IMR-90 (cell line): Measurements from ENCODE around the gene DIPK1B. TPM values are rescaled to one million over a fixed set of nuclear protein-coding genes. Genes with fewer than 3 reads are reported as not detected.

Experiments
- ATAC-seq: fragments of 200-7000 bp; cut with Tn5 transposase; 2 replicates; pipeline ENCODE4 v1.9.1; 2020; ENCODE audit warnings: low read depth, mild to moderate bottlenecking, moderate library complexity
- BruUV-seq: library from RNA; stranded (reverse); fragments of 400-500 nt; replicated peaks from 2 replicates; lab custom pipeline; 2021; lab: Mats Ljungman, UMichigan
- CTCF ChIA-PET: fragments of 300-600 bp; formaldehyde crosslinking; extraction: SDS; loops from one replicate; lab custom pipeline; 2021; ENCODE audit warnings: antibody characterized with exemption; lab: Yijun Ruan, JAX
- POLR2A ChIA-PET: fragments of 300-600 bp; sonication (Branson Sonifier 250); formaldehyde crosslinking; loops from one replicate; lab custom pipeline; 2022; ENCODE audit warnings: antibody characterized with exemption; ENCODE audit not compliant: unreplicated experiment; lab: Charles Lee
- DNase-seq: peaks from one replicate; pipeline ENCODE4 v3.0.0; 2013
- H2AFZ ChIP-seq: replicated peaks from 2 replicates; pipeline ENCODE3; 2013; ENCODE audit warnings: low read length, mild to moderate bottlenecking; ENCODE audit not compliant: poor library complexity
- H2AK5ac ChIP-seq: 2 replicates; pipeline ENCODE4 v1.6.1; 2013; ENCODE audit warnings: low read depth, low read length, inconsistent platforms
- H2AK9ac ChIP-seq: replicated peaks from 2 replicates; pipeline ENCODE3; 2013; ENCODE audit warnings: mild to moderate bottlenecking, low read depth, low read length, moderate library complexity; ENCODE audit not compliant: poor library complexity
- H2BK120ac ChIP-seq: 2 replicates; pipeline ENCODE4 v1.6.1; 2013; ENCODE audit warnings: low read depth, low read length, inconsistent platforms
- H2BK15ac ChIP-seq: 3 replicates; pipeline ENCODE4 v1.6.1; 2013; ENCODE audit warnings: low read depth, low read length, inconsistent platforms
- H2BK20ac ChIP-seq: 2 replicates; pipeline ENCODE4 v1.6.1; 2013; ENCODE audit warnings: low read depth, mild to moderate bottlenecking, inconsistent platforms, low read length, moderate library complexity
- H2BK5ac ChIP-seq: 2 replicates; pipeline ENCODE4 v1.6.1; 2013; ENCODE audit warnings: mild to moderate bottlenecking, low read depth, low read length, inconsistent platforms; ENCODE audit not compliant: poor library complexity, severe bottlenecking
- H3K14ac ChIP-seq: replicated peaks from 2 replicates; pipeline ENCODE4 v1.6.1; 2013; ENCODE audit warnings: low read depth, low read length, inconsistent platforms
- H3K18ac ChIP-seq: 2 replicates; pipeline ENCODE4 v1.6.1; 2013; ENCODE audit warnings: low read depth, low read length, control low read depth
- H3K23ac ChIP-seq: 2 replicates; pipeline ENCODE4 v1.6.1; 2013; ENCODE audit warnings: low read depth, low read length, inconsistent platforms
- H3K27ac ChIP-seq: 2 replicates; pipeline ENCODE4 v1.5.1; 2013; ENCODE audit warnings: mild to moderate bottlenecking, control low read depth, low read length; ENCODE audit not compliant: insufficient read depth
- H3K27me3 ChIP-seq: 2 replicates; pipeline ENCODE4 v1.6.1; 2013; ENCODE audit warnings: low read length; ENCODE audit not compliant: control insufficient read depth, insufficient read depth
- H3K36me3 ChIP-seq: 2 replicates; pipeline ENCODE4 v1.6.1; 2013; ENCODE audit warnings: low read length, mixed read lengths; ENCODE audit not compliant: control insufficient read depth, insufficient read depth
- H3K4ac ChIP-seq: 2 replicates; pipeline ENCODE4 v1.6.1; 2013; ENCODE audit warnings: low read depth, low read length, inconsistent platforms
- H3K4me1 ChIP-seq: 2 replicates; pipeline ENCODE4 v1.6.1; 2013; ENCODE audit warnings: low read length, mixed read lengths; ENCODE audit not compliant: control insufficient read depth, insufficient read depth
- H3K4me2 ChIP-seq: 2 replicates; pipeline ENCODE4 v1.6.1; 2013; ENCODE audit warnings: low read depth, mild to moderate bottlenecking, control low read depth, low read length, moderate library complexity
- H3K4me3 ChIP-seq: 2 replicates; pipeline ENCODE4 v1.5.1; 2013; ENCODE audit warnings: low read depth, mild to moderate bottlenecking, control low read depth, low read length, moderate library complexity; ENCODE audit not compliant: insufficient read depth
- H3K56ac ChIP-seq: 2 replicates; pipeline ENCODE4 v1.6.1; 2013; ENCODE audit warnings: low read length, inconsistent platforms; ENCODE audit not compliant: insufficient read depth; ENCODE audit errors: extremely low read depth
- H3K79me1 ChIP-seq, 2 experiments: 2 replicates each; pipeline ENCODE4 v1.6.1; 2013; ENCODE audit warnings: low read length in 2 of 2, inconsistent platforms in 1 of 2, low read depth in 1 of 2
- H3K9ac ChIP-seq: 2 replicates; pipeline ENCODE4 v1.6.1; 2013; ENCODE audit warnings: low read depth, low read length, control low read depth
- H3K9me1 ChIP-seq: 2 replicates; pipeline ENCODE4 v1.6.1; 2013; ENCODE audit warnings: low read length, inconsistent platforms; ENCODE audit not compliant: insufficient read depth
- H3K9me3 ChIP-seq: 2 replicates; pipeline ENCODE4 v1.6.1; 2013; ENCODE audit warnings: low read length; ENCODE audit not compliant: control insufficient read depth, insufficient read depth
- H4K20me1 ChIP-seq: 2 replicates; pipeline ENCODE4 v1.6.1; 2013; ENCODE audit warnings: low read length, inconsistent platforms; ENCODE audit not compliant: insufficient read depth
- H4K5ac ChIP-seq: 2 replicates; pipeline ENCODE4 v1.6.1; 2013; ENCODE audit warnings: mild to moderate bottlenecking, low read depth, low read length, control low read depth
- H4K8ac ChIP-seq, 2 experiments: 2 replicates each; pipeline ENCODE4 v1.6.1; 2013; ENCODE audit warnings: low read depth in 2 of 2, low read length in 2 of 2, control low read depth in 1 of 2, inconsistent platforms in 1 of 2
- H4K91ac ChIP-seq: 2 replicates; pipeline ENCODE4 v1.6.1; 2013; ENCODE audit warnings: low read depth, low read length, inconsistent platforms; ENCODE audit not compliant: insufficient read depth
- BHLHE40 ChIP-seq: fragments of 150-350 bp; IDR thresholded peaks from 2 replicates; pipeline ENCODE4 v1.6.1; 2016; ENCODE audit warnings: mild to moderate bottlenecking, low read depth, low read length
- CHD1 ChIP-seq: IDR thresholded peaks from 2 replicates; pipeline ENCODE4 v1.6.1; 2012; ENCODE audit warnings: low read depth, low read length, improper control_type of control experiment
- MAZ ChIP-seq: IDR thresholded peaks from 2 replicates; pipeline ENCODE4 v1.6.1; 2012; ENCODE audit warnings: low read depth, mild to moderate bottlenecking, low read length, improper control_type of control experiment, moderate library complexity, borderline replicate concordance
- MXI1 ChIP-seq: IDR thresholded peaks from 2 replicates; pipeline ENCODE4 v1.6.1; 2012; ENCODE audit warnings: low read depth, mild to moderate bottlenecking, low read length, moderate library complexity, borderline replicate concordance
- NFE2L2 ChIP-seq: fragments of 150-350 bp; IDR thresholded peaks from 2 replicates; pipeline ENCODE4 v1.6.1; 2016; ENCODE audit warnings: low read depth, mild to moderate bottlenecking, low read length
- POLR2A ChIP-seq: IDR thresholded peaks from 2 replicates; pipeline ENCODE4 v1.6.1; 2012; ENCODE audit warnings: mild to moderate bottlenecking, low read depth, low read length
- RFX5 ChIP-seq: IDR thresholded peaks from 2 replicates; pipeline ENCODE4 v1.8.0; 2012; ENCODE audit warnings: low read depth, mild to moderate bottlenecking, low read length, moderate library complexity
- WGBS, 2 experiments: methylation state at CpG; one replicate each; pipeline versions ENCODE4 v1.1.5 to v1.1.7; 2013; ENCODE audit warnings: missing lambda C conversion rate in 2 of 2; ENCODE audit not compliant: insufficient read length in 1 of 2; ENCODE audit errors: extremely low coverage in 2 of 2; 5-methylcytosine and 5-hydroxymethylcytosine counted together
- dilution Hi-C: fragments of 300-500 bp; cut with HindIII; formaldehyde crosslinking; loops from one replicate; pipeline ENCODE4 v1.14.3; 2018; ENCODE audit warnings: low sequenced_read_pairs; ENCODE audit not compliant: unreplicated experiment
- in situ Hi-C: fragments of 300-500 bp; cut with MboI; formaldehyde crosslinking; loops from 3 replicates; pipeline ENCODE4 v1.14.3; 2019; ENCODE audit warnings: low sequenced_read_pairs, inconsistent platforms, mixed read lengths
- intact Hi-C: fragments of 100-400 bp; cut with micrococcal nuclease; formaldehyde crosslinking; loops from 2 replicates; pipeline ENCODE4 v1.10.0; 2022
- polyA plus RNA-seq, 3 experiments: library from polyadenylated mRNA; depleted of rRNA; stranded (reverse); fragments of >200 nt; gene quantifications; 2 replicates each; pipeline ENCODE4 v1.2.3, GENCODE V29; 2012; ENCODE audit warnings: low replicate concordance in 1 of 3
- total RNA-seq: library from RNA; depleted of rRNA; stranded (reverse); fragments of >200 nt; gene quantifications from 2 replicates; pipeline ENCODE4 v1.2.3, GENCODE V29; 2012
- TF ChIP-seq, protein P1 (sequence below): fragments of 150-350 bp; IDR thresholded peaks from 2 replicates; pipeline ENCODE4 v1.6.1; 2017; ENCODE audit warnings: mild to moderate bottlenecking, antibody characterized with exemption, low read length, low read depth
- TF ChIP-seq, protein P2 (sequence below): conservative IDR thresholded peaks from 2 replicates; pipeline ENCODE4 v1.5.1; 2012; ENCODE audit warnings: mild to moderate bottlenecking, low read depth, low read length, improper control_type of control experiment
- TF ChIP-seq, protein P3 (sequence below): fragments of 150-350 bp; IDR thresholded peaks from 2 replicates; pipeline ENCODE4 v1.6.1; 2016; ENCODE audit warnings: low read depth, mild to moderate bottlenecking, low read length, moderate library complexity, borderline replicate concordance

Gene DIPK1B
- total and polyA plus RNA-seq, 2 of the 4 experiments (the other 2 are of a cell fraction) = 3.4 to 7.1 TPM

DNA sequence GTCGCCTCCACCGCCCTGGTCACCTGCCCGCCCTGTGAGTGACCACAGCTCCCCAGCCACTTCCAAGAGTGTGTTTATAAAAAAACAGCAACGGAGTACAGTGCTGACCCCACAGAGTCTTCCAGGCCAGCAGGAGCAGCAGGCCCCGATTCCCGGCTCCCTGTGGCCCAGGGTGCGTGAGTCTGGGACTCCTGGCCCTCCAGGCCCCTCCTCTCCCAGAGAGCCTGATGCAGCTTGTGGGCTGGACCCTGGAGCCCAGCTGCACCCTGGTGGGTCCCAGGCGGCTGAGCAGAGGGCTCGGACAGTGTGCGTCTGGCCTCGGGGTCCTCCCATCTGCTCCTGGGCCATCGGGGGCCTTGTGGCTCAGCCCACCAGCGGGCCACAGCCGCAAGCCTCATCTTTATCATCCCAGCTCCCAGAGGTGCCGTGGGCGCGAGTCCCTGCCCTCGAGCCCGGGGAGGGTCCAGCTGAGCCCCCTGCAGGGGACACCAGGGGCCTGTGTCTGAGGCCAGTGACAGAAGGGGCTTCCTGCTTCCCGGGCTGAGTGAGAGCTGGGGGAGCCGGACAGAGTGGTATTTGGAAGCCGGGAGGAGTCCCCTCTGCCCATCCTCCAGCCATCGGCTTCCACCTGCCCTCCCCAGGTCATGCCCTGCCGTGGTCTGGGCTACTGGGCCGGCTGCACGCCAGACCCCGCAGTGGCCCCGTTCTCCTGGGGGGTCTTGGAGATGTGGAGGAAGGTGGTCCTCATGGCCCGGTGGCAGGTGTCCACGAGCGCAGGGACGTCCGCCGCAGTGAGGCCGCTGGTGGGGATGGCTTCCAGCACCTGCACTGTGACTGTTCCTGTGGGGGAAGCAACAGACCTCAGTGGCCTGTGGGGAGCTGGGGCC lies 39.0 kb upstream of the DIPK1B start (continued):
- no peak for TF ChIP-seq RFX5

DNA sequence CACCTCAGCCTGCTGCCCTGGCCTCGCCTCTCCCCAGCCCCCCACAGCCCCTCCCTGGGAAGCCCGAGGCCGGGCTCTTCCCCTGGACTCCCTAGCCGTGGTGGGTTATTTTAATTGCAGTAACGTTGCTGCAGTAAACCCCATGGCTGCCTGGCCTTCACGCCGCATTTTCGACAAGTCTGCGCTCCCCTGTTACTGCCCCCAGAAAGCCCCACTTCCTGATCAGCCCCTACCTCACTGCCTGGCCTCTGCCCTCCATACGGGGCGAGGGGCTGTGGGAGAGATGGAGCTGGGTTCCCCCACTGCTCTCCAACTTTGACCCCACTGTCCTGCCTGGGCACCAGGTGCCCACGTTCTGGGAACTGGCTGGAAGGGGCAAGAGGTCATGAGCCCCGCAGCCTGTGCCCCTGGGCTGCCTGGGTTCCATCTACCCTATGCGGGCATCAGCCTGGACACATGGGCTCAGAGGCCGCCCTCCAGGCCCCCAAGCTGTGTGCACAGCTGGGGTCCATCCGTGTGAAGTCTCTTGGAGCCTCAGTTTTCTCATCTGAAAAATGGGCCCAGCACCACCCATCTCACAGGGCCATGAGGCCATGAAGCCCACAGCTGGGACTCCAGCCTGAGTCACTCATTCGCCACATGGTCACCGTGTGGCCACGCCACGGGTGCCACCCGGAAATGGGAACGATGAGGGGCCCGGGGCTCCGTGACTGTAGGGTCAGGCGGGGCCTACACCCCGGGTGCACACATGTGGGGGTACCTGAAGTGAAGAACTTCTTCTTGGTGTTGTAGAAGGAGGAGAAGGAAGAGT lies 38.2 kb upstream of the DIPK1B start:
- ChIA-PET CTCF (no interaction called here), POLR2A (no interaction called here)
- Histone ChIP-seq H3K36me3 (peaks cover 18% of the 10 kb centered on the region; the same call in 1 of the 2 replicates), H4K91ac (no peak overlapping the region), H3K4ac (no peak overlapping the region), H3K27ac (no peak overlapping the region), H3K27me3 (no peaks in the 10 kb centered on the region), H3K79me1 (0 out of 4 replicates have a peak, but pooled peaks cover 0 to 6% of the 10 kb centered on the region in 2 experiments), H2BK15ac (no peak overlapping the region), H2BK5ac (no peak overlapping the region), H3K4me3 (no peak overlapping the region), H2AFZ (peak overlapping the region; percentile 3), H4K8ac (no peak overlapping the region), H3K4me2 (no peak overlapping the region), H3K9me1 (no peaks in the 10 kb centered on the region), H3K56ac (no peak overlapping the region), H2BK120ac (no peak overlapping the region), H3K23ac (no peak overlapping the region), H2BK20ac (no peak overlapping the region), H3K4me1 (no peaks in the 10 kb centered on the region), H3K18ac (no peak overlapping the region), H3K14ac (no peak overlapping the region), H2AK9ac (no peak overlapping the region), H3K9me3 (no peaks in the 10 kb centered on the region), H2AK5ac (no peak overlapping the region), H4K20me1 (no peaks in the 10 kb centered on the region; the same call in none of the 2 replicates), H3K9ac (no peak overlapping the region), H4K5ac (no peak overlapping the region)
- dilution Hi-C loops (no loop called here), in situ Hi-C loops (no loop called here), intact Hi-C loops (no loop called here)
- no TSS peak for BruUV-seq
- DNase-seq (no peak), ATAC-seq (no peak)
- WGBS, 2 experiments = 94% methylated on average over 9 of the region's 26 CpGs; no CpG with 5 or more reads in 1 of the 2 experiments
- TF ChIP-seq CHD1 = no peak
- no peak for TF ChIP-seq POLR2A
- no peak for TF ChIP-seq MAZ
- TF ChIP-seq, protein P1, sequence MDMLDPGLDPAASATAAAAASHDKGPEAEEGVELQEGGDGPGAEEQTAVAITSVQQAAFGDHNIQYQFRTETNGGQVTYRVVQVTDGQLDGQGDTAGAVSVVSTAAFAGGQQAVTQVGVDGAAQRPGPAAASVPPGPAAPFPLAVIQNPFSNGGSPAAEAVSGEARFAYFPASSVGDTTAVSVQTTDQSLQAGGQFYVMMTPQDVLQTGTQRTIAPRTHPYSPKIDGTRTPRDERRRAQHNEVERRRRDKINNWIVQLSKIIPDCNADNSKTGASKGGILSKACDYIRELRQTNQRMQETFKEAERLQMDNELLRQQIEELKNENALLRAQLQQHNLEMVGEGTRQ = no peak
- TF ChIP-seq RFX5 = no peak
- TF ChIP-seq, protein P2, sequence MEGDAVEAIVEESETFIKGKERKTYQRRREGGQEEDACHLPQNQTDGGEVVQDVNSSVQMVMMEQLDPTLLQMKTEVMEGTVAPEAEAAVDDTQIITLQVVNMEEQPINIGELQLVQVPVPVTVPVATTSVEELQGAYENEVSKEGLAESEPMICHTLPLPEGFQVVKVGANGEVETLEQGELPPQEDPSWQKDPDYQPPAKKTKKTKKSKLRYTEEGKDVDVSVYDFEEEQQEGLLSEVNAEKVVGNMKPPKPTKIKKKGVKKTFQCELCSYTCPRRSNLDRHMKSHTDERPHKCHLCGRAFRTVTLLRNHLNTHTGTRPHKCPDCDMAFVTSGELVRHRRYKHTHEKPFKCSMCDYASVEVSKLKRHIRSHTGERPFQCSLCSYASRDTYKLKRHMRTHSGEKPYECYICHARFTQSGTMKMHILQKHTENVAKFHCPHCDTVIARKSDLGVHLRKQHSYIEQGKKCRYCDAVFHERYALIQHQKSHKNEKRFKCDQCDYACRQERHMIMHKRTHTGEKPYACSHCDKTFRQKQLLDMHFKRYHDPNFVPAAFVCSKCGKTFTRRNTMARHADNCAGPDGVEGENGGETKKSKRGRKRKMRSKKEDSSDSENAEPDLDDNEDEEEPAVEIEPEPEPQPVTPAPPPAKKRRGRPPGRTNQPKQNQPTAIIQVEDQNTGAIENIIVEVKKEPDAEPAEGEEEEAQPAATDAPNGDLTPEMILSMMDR = no peak
- TF ChIP-seq MXI1 = no peak
- TF ChIP-seq, protein P3, sequence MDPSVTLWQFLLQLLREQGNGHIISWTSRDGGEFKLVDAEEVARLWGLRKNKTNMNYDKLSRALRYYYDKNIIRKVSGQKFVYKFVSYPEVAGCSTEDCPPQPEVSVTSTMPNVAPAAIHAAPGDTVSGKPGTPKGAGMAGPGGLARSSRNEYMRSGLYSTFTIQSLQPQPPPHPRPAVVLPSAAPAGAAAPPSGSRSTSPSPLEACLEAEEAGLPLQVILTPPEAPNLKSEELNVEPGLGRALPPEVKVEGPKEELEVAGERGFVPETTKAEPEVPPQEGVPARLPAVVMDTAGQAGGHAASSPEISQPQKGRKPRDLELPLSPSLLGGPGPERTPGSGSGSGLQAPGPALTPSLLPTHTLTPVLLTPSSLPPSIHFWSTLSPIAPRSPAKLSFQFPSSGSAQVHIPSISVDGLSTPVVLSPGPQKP = no peak
- TF ChIP-seq BHLHE40 = no peak
- TF ChIP-seq NFE2L2 = no peak
